Embryonic facial prominence (tissue), 1 donor: Measurements from ENCODE around the gene PLPP1.
"Not testable (repeated sequence)": the region's sequence is repeated elsewhere in the genome, so short reads cannot be mapped to it uniquely, and the experiment has no call there.

ENCODE experiments used
- DNase-seq: peaks from one replicate; pipeline ENCODE4 v3.0.0-alpha.2; 2016; ENCODE audit errors: extremely low spot score

Gene PLPP1

GRCh38 chr5:55546947-55547346 lies 12.2 kb upstream of the PLPP1 start:
- no peak for DNase-seq

DNA sequence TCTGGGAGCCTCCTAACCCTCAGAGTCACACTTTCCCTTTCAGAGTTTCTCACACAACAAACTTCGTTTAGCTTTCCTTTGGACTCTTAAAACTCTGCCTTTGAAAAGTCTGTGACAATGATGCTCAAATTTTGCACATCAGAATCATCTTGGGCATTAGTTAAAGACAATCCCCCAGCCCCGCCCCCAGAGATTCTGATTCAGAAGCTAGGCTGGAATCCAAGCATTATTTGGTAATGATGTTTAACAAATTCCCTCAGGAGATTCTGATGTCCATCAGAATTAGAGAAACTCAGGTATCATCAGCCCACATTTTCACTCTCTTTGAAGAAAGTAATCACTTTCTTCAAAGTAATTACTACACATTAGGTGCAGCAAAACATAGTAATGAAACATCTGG lies 9.6 kb upstream of the PLPP1 start:
- no peak for DNase-seq

- no peak for DNase-seq
Measured at GRCh38 chr5:55541056-55541635, 6.4 kb upstream of the PLPP1 start.

GRCh38 chr5:55540525-55540924 lies 5.8 kb upstream of the PLPP1 start:
- DNase-seq = no peak

DNA sequence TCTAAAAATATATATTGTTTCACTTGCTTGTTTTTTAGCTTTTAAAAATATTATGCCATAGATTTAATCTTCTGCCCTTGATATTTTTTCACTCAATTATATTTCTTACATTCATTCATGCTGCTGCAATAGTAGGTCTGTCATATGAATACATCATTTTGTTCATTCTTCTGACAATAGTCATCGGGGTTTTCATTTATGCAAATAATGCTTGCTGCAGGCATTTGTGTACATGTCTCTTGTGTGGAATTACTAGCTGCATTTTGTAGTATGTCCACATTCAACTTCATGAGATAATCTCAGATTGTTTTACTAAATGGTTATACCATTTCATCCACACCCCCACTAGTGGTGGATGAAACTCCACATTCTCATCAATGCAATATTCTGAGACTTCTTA lies 5.3 kb upstream of the PLPP1 start:
- no peak for DNase-seq

GRCh38 chr5:55538661-55539060 lies 3.9 kb upstream of the PLPP1 start:
- DNase-seq = no peak

- not testable (repeated sequence) for DNase-seq
Measured at GRCh38 chr5:55537315-55537714, 2.6 kb upstream of the PLPP1 start.

DNA sequence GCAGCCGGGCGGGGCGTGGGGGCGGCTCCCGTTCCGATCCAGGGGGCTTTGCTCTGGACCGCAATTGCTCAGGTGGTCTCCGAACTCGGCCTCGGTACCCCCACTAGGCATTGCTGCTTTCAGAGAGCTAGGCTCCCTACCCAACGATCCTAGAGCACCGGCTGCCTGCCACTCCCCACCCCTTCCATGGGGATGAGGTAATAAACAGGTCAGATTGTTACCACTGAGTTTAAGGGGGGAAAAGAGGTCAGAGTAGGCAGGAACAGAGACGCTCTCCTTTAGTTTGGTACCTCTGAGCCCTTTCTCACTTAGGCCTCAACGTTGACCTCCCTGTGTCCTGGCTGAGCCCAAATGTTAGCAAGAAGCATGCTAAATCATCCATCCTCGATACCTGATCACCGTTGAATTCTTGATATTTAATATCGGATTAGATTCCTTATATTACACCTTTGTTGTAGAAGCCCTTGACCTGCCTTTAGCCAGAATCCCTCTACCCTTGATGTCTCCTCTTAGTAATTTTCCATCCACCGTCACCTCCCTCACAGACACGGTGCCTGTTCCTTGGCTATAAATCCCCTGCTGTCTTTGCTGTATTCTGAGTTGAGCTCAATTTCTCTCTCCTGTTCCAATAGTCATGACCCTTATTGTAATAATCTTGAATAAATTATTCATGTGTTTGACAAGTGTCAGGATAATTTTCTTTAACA lies 588 bp upstream of the PLPP1 start:
- no peak for DNase-seq

DNA sequence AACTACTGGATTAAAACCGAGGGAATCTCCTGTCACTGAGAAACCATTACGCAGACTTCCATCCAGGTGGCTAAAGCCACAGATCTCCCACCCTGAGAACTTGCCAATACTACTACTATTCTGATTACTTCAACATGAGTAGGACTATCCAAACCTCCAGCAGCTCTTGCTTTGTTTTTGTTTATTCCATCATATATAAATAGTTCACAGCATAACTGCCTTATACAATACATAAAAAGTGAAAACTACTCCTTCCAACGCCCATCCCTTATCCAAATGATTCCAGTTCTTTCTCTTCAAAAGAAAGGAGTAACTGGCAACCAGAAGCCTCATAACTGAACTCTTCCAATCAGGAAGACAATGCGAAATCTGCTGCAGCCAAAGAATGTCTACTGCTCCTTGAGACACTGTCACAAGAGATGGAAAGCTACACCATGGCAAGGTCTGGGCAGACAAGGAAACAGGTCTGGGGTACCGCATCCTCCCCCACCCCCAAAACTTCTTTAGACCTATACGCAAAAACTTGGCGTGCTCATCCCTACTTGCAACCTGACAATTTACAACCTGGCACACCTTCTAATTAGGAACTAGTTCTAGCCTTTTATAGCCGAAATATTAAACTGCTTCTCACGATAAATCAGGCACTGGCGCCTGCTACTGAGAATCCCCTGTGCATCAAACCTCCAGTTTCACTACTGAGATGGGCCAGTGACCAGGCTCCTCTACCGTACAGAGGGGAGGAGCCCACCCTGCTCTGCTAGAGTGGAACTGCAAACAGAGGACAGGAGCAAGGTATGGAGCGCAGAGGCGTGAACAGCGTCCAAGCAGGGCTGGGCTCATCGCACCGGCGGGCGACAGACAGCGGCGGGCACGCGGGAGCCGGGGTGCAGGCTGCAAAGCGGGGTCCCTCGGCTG lies 986 bp downstream of the PLPP1 start:
- no peak for DNase-seq

DNA sequence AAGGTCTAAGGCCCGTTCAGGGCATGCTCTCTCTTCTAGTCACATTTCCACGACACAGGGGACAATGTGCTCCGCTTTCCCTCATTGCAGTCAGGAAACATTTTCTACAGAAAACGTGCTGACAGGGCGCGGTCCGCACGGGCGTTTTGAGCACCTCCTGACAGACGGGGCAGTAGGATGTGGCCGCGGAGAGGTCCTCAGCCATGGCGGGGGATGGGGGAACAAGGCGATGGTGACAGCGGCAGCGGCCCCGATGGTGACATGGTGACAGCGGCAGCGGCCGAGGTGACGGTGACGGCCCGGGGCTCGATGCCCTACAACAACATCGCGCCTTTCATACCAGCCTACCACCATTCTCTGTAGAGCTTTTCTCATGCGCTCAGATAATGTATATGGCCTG lies 4.1 kb downstream of the PLPP1 start:
- no peak for DNase-seq

- DNase-seq = no peak
Measured at GRCh38 chr5:55524816-55525215, 9.9 kb downstream of the PLPP1 start.

- DNase-seq = no peak
Measured at GRCh38 chr5:55523293-55523692, 11.5 kb downstream of the PLPP1 start.

- no peak for DNase-seq
Measured at GRCh38 chr5:55521881-55522280, 12.9 kb downstream of the PLPP1 start.

- DNase-seq = no peak
Measured at GRCh38 chr5:55520117-55520839, 14.5 kb downstream of the PLPP1 start.

GRCh38 chr5:55518831-55519390 lies 15.9 kb downstream of the PLPP1 start:
- no peak for DNase-seq

- DNase-seq = no peak
Measured at GRCh38 chr5:55517804-55518203, 17.0 kb downstream of the PLPP1 start.

GRCh38 chr5:55511010-55511409 lies 23.8 kb downstream of the PLPP1 start:
- no peak for DNase-seq

DNA sequence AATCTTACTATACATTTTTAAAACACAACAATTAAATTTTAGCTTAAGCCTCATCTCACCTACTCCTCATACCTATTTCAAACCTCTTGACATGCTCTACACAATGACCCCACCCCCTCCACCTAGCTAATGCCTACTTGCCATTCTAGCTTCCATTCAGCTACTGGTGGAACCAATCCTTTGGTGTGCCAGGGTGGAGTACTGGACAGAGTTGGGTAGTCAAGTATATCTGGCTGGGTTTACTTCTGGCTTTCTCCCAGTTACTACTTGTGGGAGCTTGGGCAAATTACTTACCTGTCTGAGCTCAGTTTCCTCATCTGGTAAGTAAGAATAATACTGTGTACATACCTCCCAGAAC lies 24.3 kb downstream of the PLPP1 start:
- no peak for DNase-seq

GRCh38 chr5:55509796-55510522 lies 24.8 kb downstream of the PLPP1 start:
- no peak for DNase-seq

DNA sequence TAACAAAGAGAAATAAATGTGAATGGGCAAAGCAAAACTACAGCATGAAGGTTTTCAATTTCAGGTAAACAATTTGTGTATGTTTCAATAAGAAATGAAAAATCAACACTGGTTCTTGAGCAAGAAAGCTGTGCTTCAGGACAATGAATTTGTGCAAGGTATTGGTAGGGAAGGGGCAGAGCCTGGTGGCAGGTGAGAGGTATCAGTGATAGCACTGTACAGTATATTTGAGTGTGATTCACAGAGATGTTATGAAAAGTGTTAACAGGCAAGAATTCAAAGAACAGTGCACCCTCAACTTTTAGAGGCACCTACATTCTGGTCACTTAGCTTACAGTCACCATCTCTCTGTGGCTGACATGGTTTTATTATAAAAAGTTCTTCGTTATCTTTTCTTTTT lies 25.7 kb downstream of the PLPP1 start:
- no peak for DNase-seq

GRCh38 chr5:55507574-55507973 lies 27.2 kb downstream of the PLPP1 start:
- no peak for DNase-seq
